ENCODE results near the gene BMP6.

GRCh38 chr6:7777074-7777473 lies 51.2 kb downstream of the BMP6 start:
- TF ChIP-seq CTCF (IDR thresholded peaks at IDR 0.05; ENCODE audit: low read depth, low read length) (no peak), POLR2A (IDR thresholded peaks at IDR 0.05; ENCODE audit: extremely low read depth, insufficient read length) (no peak), MAX (IDR thresholded peaks at IDR 0.05; ENCODE audit: low read depth, low read length) (no peak)
